Urinary bladder (tissue), 4 donors: ENCODE data around the gene MCRIP2. TPM values are rescaled to one million over a fixed set of nuclear protein-coding genes. Genes with fewer than 3 reads are reported as not detected.

Source experiments
- DNase-seq: peaks from one replicate; pipeline ENCODE4 v3.0.0-alpha.2; 2015; ENCODE audit errors: extremely low spot score
- H3K27ac ChIP-seq: one replicate; pipeline ENCODE4 v1.5.1; 2013; ENCODE audit warnings: low read depth, mild to moderate bottlenecking, moderate library complexity
- H3K36me3 ChIP-seq: one replicate; pipeline ENCODE4 v1.6.1; 2013; ENCODE audit warnings: mild to moderate bottlenecking, moderate library complexity; ENCODE audit not compliant: insufficient read depth
- H3K4me1 ChIP-seq: one replicate; pipeline ENCODE4 v1.6.1; 2013; ENCODE audit warnings: mild to moderate bottlenecking, moderate library complexity; ENCODE audit not compliant: insufficient read depth
- H3K4me3 ChIP-seq: one replicate; pipeline ENCODE4 v1.5.1; 2013; ENCODE audit warnings: low read depth, low read length
- WGBS: extraction: QIAGEN DNeasy Blood & Tissue Kit; methylation state at CpG from one replicate; pipeline ENCODE4 v1.1.7; 2013; 5-methylcytosine and 5-hydroxymethylcytosine counted together
- polyA plus RNA-seq: library from polyadenylated mRNA; stranded (reverse); fragments of 200-250 nt; gene quantifications from one replicate; pipeline ENCODE4 v1.2.3, GENCODE V29; 2013
- total RNA-seq: library from RNA; depleted of rRNA; stranded (reverse); fragments of >200 nt; gene quantifications from one replicate; pipeline ENCODE4 v1.2.3, GENCODE V29; 2014
- donor health status: healthy with polysubstance abuse.
- donor health status: healthy.

MCRIP2 gene
- total and polyA plus RNA-seq, 2 donors: 5.1 to 42.6 TPM

GRCh38 chr16:658679-659571 lies 17.3 kb downstream of the MCRIP2 start:
- no peaks in the 10 kb centered on the region for H3K4me1 ChIP-seq
- H3K27ac ChIP-seq: no peak overlapping the region
- WGBS: 91% methylated on average over 35 of the region's 35 CpGs
- H3K4me3 ChIP-seq: no peak overlapping the region
- H3K36me3 ChIP-seq: no peaks in the 10 kb centered on the region
- DNase-seq: no peak

DNA sequence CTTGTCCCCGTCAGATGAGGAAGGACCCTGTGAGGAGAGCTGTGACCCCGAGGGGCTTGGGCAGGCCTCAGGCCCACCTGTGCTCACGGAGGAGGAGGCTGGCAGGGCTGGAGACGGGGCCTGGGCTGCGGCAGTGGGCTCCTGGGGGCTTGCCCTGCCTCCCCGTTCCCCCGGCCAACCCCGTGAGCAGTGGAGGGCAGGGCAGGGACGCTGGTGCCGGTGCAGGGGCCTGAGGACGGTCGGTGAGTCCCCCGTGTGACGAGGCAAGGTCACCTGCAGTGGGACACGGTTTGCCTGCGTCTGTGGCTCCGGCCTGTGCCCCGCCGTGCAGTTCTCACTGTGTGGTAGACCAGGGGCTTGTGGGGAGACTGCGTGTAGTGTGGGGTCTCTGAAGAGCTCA lies 18.0 kb downstream of the MCRIP2 start:
- Histone ChIP-seq H3K4me1 (no peaks in the 10 kb centered on the region), H3K36me3 (no peaks in the 10 kb centered on the region), H3K4me3 (no peak overlapping the region), H3K27ac (no peak overlapping the region)
- WGBS: 90% methylated on average over 20 of the region's 20 CpGs
- DNase-seq: no peak

GRCh38 chr16:660132-660458 lies 18.5 kb downstream of the MCRIP2 start:
- DNase-seq: no peak
- 60% methylated on average over 6 of the region's 6 CpGs for WGBS
- Histone ChIP-seq H3K4me3 (no peak overlapping the region), H3K36me3 (no peaks in the 10 kb centered on the region), H3K27ac (no peak overlapping the region), H3K4me1 (no peaks in the 10 kb centered on the region)

DNA sequence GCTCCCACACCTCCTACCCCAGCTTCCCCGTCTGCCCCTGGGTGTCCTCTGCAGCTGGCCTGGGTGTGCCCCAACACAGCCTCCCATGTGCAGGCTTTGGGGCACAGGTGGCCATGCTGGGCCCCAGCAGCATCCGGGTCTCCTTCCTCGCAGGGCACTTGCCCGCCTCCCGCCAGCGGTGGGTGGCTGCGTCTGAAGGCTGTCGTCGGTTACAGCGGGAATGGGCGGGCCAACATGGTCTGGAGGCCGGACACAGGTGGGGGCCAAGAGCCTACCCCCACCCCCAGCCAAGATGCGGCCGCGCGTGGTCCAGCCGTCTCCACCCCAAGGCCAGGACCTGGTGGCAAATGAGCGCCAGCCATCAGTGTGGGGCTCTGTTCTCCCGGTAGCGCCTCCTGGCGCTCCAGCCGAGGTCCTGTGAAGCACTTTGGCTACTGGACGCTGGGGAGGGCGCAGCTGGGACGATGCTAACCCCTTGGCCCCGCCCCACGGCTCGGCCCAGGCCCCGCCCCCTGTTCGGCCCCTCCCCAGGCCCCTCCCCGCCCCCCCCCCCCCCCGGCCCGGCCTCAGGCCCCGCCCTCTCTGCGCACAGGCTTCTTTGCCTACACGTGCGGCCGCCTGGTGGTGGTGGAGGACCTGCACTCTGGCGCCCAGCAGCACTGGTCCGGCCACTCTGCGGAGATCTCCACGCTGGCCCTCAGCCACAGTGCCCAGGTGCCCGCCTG lies 19.0 kb downstream of the MCRIP2 start:
- 17% methylated on average over 39 of the region's 43 CpGs for WGBS
- Histone ChIP-seq H3K4me1 (no peaks in the 10 kb centered on the region), H3K27ac (no peak overlapping the region), H3K4me3 (no peak overlapping the region), H3K36me3 (no peaks in the 10 kb centered on the region)
- no peak for DNase-seq

DNA sequence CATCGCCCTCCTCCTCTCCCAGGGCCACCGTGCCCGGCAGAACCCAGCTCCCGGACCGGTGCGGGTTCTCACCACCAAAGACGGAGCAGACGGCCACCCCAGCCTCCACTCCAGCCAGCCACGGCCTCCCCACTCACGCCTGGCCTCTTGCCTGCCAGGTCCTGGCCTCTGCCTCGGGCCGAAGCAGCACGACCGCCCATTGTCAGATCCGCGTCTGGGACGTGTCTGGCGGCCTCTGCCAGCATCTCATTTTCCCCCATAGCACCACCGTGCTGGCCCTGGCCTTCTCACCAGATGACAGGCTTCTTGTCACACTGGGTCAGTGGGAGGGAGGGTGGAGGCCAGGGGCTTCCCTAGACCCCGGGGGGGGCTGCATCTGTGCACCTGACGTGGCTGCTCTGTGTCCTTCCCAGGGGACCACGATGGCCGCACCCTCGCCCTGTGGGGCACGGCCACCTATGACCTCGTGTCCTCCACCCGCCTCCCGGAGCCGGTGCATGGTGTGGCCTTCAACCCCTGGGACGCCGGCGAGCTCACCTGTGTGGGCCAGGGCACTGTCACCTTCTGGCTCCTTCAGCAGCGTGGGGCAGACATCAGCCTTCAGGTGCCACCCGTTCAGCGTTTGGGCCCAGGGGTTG lies 19.7 kb downstream of the MCRIP2 start:
- Histone ChIP-seq H3K27ac (no peak overlapping the region), H3K4me1 (no peaks in the 10 kb centered on the region), H3K4me3 (no peak overlapping the region), H3K36me3 (no peaks in the 10 kb centered on the region)
- DNase-seq: no peak
- WGBS: 63% methylated on average over 35 of the region's 35 CpGs

DNA sequence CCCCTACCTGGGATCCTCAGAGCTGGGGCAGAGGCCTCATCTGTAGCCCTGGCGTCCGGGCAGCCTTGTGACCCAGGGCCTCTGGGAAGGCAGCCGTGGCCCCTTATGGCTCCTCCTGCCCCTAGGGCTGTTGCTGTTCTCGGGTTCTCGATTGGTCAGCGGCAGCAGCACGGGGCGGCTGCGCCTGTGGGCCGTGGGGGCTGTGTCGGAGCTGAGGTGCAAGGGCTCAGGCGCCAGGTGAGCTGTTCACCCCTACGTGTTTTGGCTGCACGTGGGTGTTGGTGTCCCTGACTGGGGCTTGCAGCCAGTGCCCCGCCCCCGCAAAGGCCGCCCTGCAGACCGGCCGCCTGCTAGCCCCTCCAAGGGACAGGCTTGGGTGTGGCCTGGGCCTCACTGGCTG lies 20.5 kb downstream of the MCRIP2 start:
- WGBS: 90% methylated on average over 19 of the region's 19 CpGs
- Histone ChIP-seq H3K36me3 (no peaks in the 10 kb centered on the region), H3K4me3 (no peak overlapping the region), H3K27ac (no peak overlapping the region), H3K4me1 (no peaks in the 10 kb centered on the region)
- no peak for DNase-seq

- Histone ChIP-seq H3K36me3 (no peaks in the 10 kb centered on the region), H3K4me3 (no peak overlapping the region), H3K4me1 (no peaks in the 10 kb centered on the region), H3K27ac (no peak overlapping the region)
- WGBS: 94% methylated on average over 21 of the region's 21 CpGs
- no peak for DNase-seq
These were observed 21.0 kb downstream of the MCRIP2 start for GRCh38 chr16:662597-662996.

GRCh38 chr16:666572-666971 lies 24.9 kb downstream of the MCRIP2 start:
- Histone ChIP-seq H3K4me3 (no peak overlapping the region), H3K27ac (no peak overlapping the region), H3K36me3 (no peaks in the 10 kb centered on the region), H3K4me1 (no peaks in the 10 kb centered on the region)
- DNase-seq: no peak
- WGBS: 87% methylated on average over 13 of the region's 13 CpGs

- DNase-seq: no peak
- 81% methylated on average over 22 of the region's 22 CpGs for WGBS
- Histone ChIP-seq H3K36me3 (no peaks in the 10 kb centered on the region), H3K4me3 (no peak overlapping the region), H3K4me1 (no peaks in the 10 kb centered on the region), H3K27ac (no peak overlapping the region)
These were observed 25.6 kb downstream of the MCRIP2 start for GRCh38 chr16:667113-667779.

- H3K36me3 ChIP-seq: no peaks in the 10 kb centered on the region
- peak within 1 kb of the TSS; percentile 87 for H3K4me3 ChIP-seq
- WGBS: under 1% methylated on average over 78 of the region's 78 CpGs
- DNase-seq: peak; percentile 58
- H3K27ac ChIP-seq: peak within 1 kb of the TSS; percentile 51
- no peaks in the 10 kb centered on the region for H3K4me1 ChIP-seq
These were observed 26.3 kb downstream of the MCRIP2 start, which contains the start of gene RHOT2 for GRCh38 chr16:667780-668518. Gene RHOT2, plus strand, starts transcription at chr16:668132. Its CDS starts 68 bp downstream, at chr16:668200.

DNA sequence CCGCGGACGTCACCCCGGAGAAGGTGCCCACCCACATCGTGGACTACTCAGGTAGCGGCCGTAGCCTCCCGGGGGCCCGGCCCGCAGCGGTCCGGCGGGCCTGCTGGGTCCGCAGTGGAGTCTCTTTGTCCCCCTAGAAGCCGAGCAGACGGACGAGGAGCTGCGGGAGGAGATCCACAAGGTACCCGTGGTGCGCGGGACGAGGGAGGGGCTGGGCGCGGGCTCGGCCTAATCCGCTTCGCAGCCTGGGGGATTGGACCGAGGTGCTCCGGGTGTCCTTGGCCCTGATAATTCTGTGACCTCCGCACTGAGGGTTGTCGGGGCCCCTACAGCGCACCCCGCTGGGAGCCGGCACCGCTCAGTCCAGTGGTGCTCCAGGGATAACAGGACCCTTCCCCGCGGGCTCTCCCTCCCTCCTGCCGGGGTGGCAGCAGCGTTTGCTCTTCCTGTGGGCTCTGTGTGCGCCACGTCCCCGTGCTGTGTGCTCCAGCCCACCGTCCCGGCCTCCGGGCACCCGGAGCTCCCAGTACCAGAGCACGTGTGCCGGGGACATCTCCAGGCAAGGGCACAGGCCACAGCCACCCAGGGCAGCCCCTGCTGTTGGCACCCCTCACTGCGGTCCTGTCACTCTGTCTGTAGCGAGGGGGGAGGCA lies 27.0 kb downstream of the MCRIP2 start:
- no peaks in the 10 kb centered on the region for H3K4me1 ChIP-seq
- no peaks in the 10 kb centered on the region for H3K36me3 ChIP-seq
- WGBS: 9% methylated on average over 50 of the region's 50 CpGs
- H3K27ac ChIP-seq: peak overlapping the region; percentile 51
- H3K4me3 ChIP-seq: peak overlapping the region; percentile 87
- no peak for DNase-seq

DNA sequence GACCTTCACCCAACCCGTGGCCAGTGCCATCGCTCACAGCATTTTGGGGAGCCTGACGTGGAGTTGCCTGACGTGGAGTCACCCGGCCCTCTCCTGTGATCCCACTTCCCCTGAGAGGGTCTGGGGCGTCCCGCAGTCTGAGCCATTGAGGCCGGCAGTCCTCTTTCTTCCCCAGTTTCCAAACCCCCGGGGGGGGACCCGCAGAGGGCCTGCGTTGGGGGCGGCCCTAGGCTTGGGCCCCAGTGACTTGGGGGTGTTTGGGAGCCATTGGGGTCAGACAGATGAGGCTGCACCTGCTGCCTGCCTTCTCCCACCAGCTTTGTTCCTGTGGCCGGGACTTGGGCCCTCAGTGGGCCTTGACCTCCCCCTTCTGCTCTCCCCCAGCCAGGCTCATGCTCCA lies 28.0 kb downstream of the MCRIP2 start:
- H3K4me1 ChIP-seq: no peaks in the 10 kb centered on the region
- DNase-seq: no peak
- no peak overlapping the region for H3K27ac ChIP-seq
- no peak overlapping the region for H3K4me3 ChIP-seq
- 92% methylated on average over 13 of the region's 13 CpGs for WGBS
- no peaks in the 10 kb centered on the region for H3K36me3 ChIP-seq
